HG02678 (cell line): Measurements from ENCODE around the gene SRC.
A peak's percentile ranks its signal among the peaks of the same experiment; 100 is the strongest.
"Not testable (repeated sequence)": the region's sequence is repeated elsewhere in the genome, so short reads cannot be mapped to it uniquely, and the experiment has no call there.

ENCODE experiments used
- ATAC-seq: cut with Tn5 transposase; IDR thresholded peaks from one replicate; pipeline ENCODE4 v1.9.1; 2021; ENCODE audit warnings: mild to moderate bottlenecking, moderate library complexity; ENCODE audit not compliant: unreplicated experiment

The SRC gene

GRCh38 chr20:37335642-37336368 is 10.1 kb upstream of the SRC start:
- peak; percentile 6 for ATAC-seq

- peak; percentile 66 for ATAC-seq
These were observed 9.4 kb upstream of the SRC start for GRCh38 chr20:37336369-37337207.

GRCh38 chr20:37337208-37337991 is 8.5 kb upstream of the SRC start:
- no peak for ATAC-seq

- not testable (repeated sequence) for ATAC-seq
These were observed 7.6 kb upstream of the SRC start for GRCh38 chr20:37338380-37338779.

GRCh38 chr20:37339208-37339607 is 6.7 kb upstream of the SRC start:
- no peak for ATAC-seq

- ATAC-seq, result not testable (repeated sequence)
These were observed 6.2 kb upstream of the SRC start for GRCh38 chr20:37339764-37340109.

- no peak for ATAC-seq
These were observed 4.9 kb upstream of the SRC start for GRCh38 chr20:37340998-37341397.

GRCh38 chr20:37341632-37342031 is 4.3 kb upstream of the SRC start:
- no peak for ATAC-seq

GRCh38 chr20:37342231-37343177 is 3.4 kb upstream of the SRC start:
- no peak for ATAC-seq

GRCh38 chr20:37343212-37343993 is 2.5 kb upstream of the SRC start:
- ATAC-seq, result no peak

GRCh38 chr20:37343994-37344355 is 2.0 kb upstream of the SRC start:
- no peak for ATAC-seq

GRCh38 chr20:37344506-37345338 is 1.2 kb upstream of the SRC start:
- ATAC-seq, result no peak

GRCh38 chr20:37346236-37346534 is 245 bp downstream of the SRC start:
- no peak for ATAC-seq

GRCh38 chr20:37346535-37347346 is 801 bp downstream of the SRC start:
- no peak for ATAC-seq

- ATAC-seq, result no peak
These were observed 1.4 kb downstream of the SRC start for GRCh38 chr20:37347347-37347823.

GRCh38 chr20:37347891-37348791 is 2.2 kb downstream of the SRC start:
- no peak for ATAC-seq
